Measurements from ENCODE around the gene C3orf52. TPM values are rescaled to one million over a fixed set of nuclear protein-coding genes. Genes with fewer than 3 reads are reported as not detected.
A peak's percentile ranks its signal among the peaks of the same experiment; 100 is the strongest.

Gene C3orf52
- total and polyA plus RNA-seq, 7 experiments from 2014 or later: 1.2 to 12.3 (median 1.9) TPM

- Histone ChIP-seq H3K4me1 (ENCODE audit: control insufficient read depth in 2 of 2, insufficient read depth in 2 of 2, low read length in 2 of 2) (peaks cover 8 to 14% of the 10 kb centered on the region in 2 donors), H3K27ac (ENCODE audit: low read depth, low read length) (no peak overlapping the region), H3K27me3 (ENCODE audit: control insufficient read depth in 2 of 2, insufficient read depth in 2 of 2, low read length in 2 of 2) (no peaks in the 10 kb centered on the region), H3K4me3 (ENCODE audit: low read length) (no peak overlapping the region), H3K9me3 (ENCODE audit: control insufficient read depth in 2 of 3, low read length in 3 of 3) (no peaks in the 10 kb centered on the region), H3K36me3 (ENCODE audit: control insufficient read depth in 2 of 3, insufficient read depth in 3 of 3, low read length in 3 of 3) (peaks cover 0 to 4% (median 0%) of the 10 kb centered on the region in 3 experiments)
- peaks cover 0 to 16% (median 0%) of the 10 kb centered on the region in 5 donors for H3K36me3 Mint-ChIP-seq
- H3K4me1 Mint-ChIP-seq: peaks cover 36 to 71% (median 47%) of the 10 kb centered on the region in 7 donors
- peak overlapping the region in 3 of 9 donors; percentile 16 to 49 (median 48) for H3K27ac Mint-ChIP-seq
- ATAC-seq (no peak), DNase-seq (no peak)
- peaks cover 0 to 19% (median 3%) of the 10 kb centered on the region in 5 donors for H3K27me3 Mint-ChIP-seq
- ChIA-PET POLR2A (interaction anchor here (0.6 kb wide), 1 partner anchor 326 kb away, joined by 3 read pairs; no protein-coding TSS in a partner anchor), CTCF (interaction anchor here (0.9 kb wide), 1 partner anchor 21 kb away, joined by 4 read pairs; no protein-coding TSS in a partner anchor)
- H3K9me3 Mint-ChIP-seq: no peaks in the 10 kb centered on the region
- no peak overlapping the region for H3K4me3 Mint-ChIP-seq
- intact Hi-C loops (cut with micrococcal nuclease): loop anchor here in 1 of 2 donors (2.0 to 10.0 kb wide), 3 partner anchors 13 to 1015 kb away; partner anchors contain the start of gene NECTIN3
Observed at GRCh38 chr3:112089956-112090886, 4.0 kb downstream of the C3orf52 start.

- ChIA-PET POLR2A (no interaction called here), CTCF (interaction anchor here (0.9 kb wide), 1 partner anchor 20 kb away, joined by 4 read pairs; no protein-coding TSS in a partner anchor)
- DNase-seq: no peak
- no peak overlapping the region for H3K27ac ChIP-seq (ENCODE audit: low read depth, low read length)
- peak overlapping the region in 2 of 9 donors; percentile 48 to 56 for H3K27ac Mint-ChIP-seq
- peaks cover 30 to 68% (median 43%) of the 10 kb centered on the region in 7 donors for H3K4me1 Mint-ChIP-seq
- ATAC-seq: no peak
- peaks cover 0 to 19% (median 3%) of the 10 kb centered on the region in 5 donors for H3K27me3 Mint-ChIP-seq
- H3K36me3 Mint-ChIP-seq: peaks cover 0 to 17% (median 0%) of the 10 kb centered on the region in 5 donors
- H3K4me3 ChIP-seq (ENCODE audit: low read length): no peak overlapping the region
- no peaks in the 10 kb centered on the region for H3K9me3 ChIP-seq (ENCODE audit: control insufficient read depth in 2 of 3, low read length in 3 of 3)
- peaks cover 0 to 4% (median 0%) of the 10 kb centered on the region in 3 experiments for H3K36me3 ChIP-seq (ENCODE audit: control insufficient read depth in 2 of 3, insufficient read depth in 3 of 3, low read length in 3 of 3)
- no peaks in the 10 kb centered on the region for H3K9me3 Mint-ChIP-seq
- peaks cover 4 to 14% of the 10 kb centered on the region in 2 donors for H3K4me1 ChIP-seq (ENCODE audit: control insufficient read depth in 2 of 2, insufficient read depth in 2 of 2, low read length in 2 of 2)
- no peak overlapping the region for H3K4me3 Mint-ChIP-seq
- intact Hi-C loops (cut with micrococcal nuclease): no loop called here
- H3K27me3 ChIP-seq (ENCODE audit: control insufficient read depth in 2 of 2, insufficient read depth in 2 of 2, low read length in 2 of 2): no peaks in the 10 kb centered on the region
Observed at GRCh38 chr3:112090887-112091586, 4.8 kb downstream of the C3orf52 start.

GRCh38 chr3:112092496-112093179 is 6.4 kb downstream of the C3orf52 start:
- no peak for ATAC-seq
- Mint-ChIP-seq H3K36me3 (peaks cover 0 to 19% (median 0%) of the 10 kb centered on the region in 5 donors), H3K27ac (peak overlapping the region in 2 of 9 donors; percentile 49 to 73), H3K4me1 (peaks cover 17 to 61% (median 28%) of the 10 kb centered on the region in 7 donors), H3K27me3 (peaks cover 0 to 14% (median 3%) of the 10 kb centered on the region in 5 donors), H3K9me3 (no peaks in the 10 kb centered on the region), H3K4me3 (peak overlapping the region in 6 of 10 donors; percentile 1 to 69 (median 5))
- DNase-seq: no peak
- H3K36me3 ChIP-seq (ENCODE audit: control insufficient read depth in 2 of 3, insufficient read depth in 3 of 3, low read length in 3 of 3): no peaks in the 10 kb centered on the region
- POLR2A ChIA-PET: interaction anchor here (0.6 to 0.8 kb wide), 2 partner anchors 20 to 255 kb away, joined by 4 to 5 read pairs; no protein-coding TSS in a partner anchor
- intact Hi-C loops (cut with micrococcal nuclease): no loop called here
- no peak overlapping the region for H3K27ac ChIP-seq (ENCODE audit: low read depth, low read length)
- no peaks in the 10 kb centered on the region for H3K27me3 ChIP-seq (ENCODE audit: control insufficient read depth in 2 of 2, insufficient read depth in 2 of 2, low read length in 2 of 2)
- H3K9me3 ChIP-seq (ENCODE audit: control insufficient read depth in 2 of 3, low read length in 3 of 3): no peaks in the 10 kb centered on the region
- H3K4me3 ChIP-seq (ENCODE audit: low read length): no peak overlapping the region
- CTCF ChIA-PET: interaction anchor here (0.6 kb wide), 1 partner anchor 29 kb away, joined by 3 read pairs; no protein-coding TSS in a partner anchor
- H3K4me1 ChIP-seq (ENCODE audit: control insufficient read depth in 2 of 2, insufficient read depth in 2 of 2, low read length in 2 of 2): peaks cover 0 to 8% of the 10 kb centered on the region in 2 donors

- ChIA-PET CTCF (interaction anchor here (0.6 to 1.8 kb wide), 3 partner anchors 9 to 28 kb away, joined by 3 to 4 read pairs (median 3); no protein-coding TSS in a partner anchor), POLR2A (no interaction called here)
- no peak for DNase-seq
- peaks cover 0 to 10% (median 3%) of the 10 kb centered on the region in 5 donors for H3K27me3 Mint-ChIP-seq
- Histone ChIP-seq H3K27me3 (ENCODE audit: control insufficient read depth in 2 of 2, insufficient read depth in 2 of 2, low read length in 2 of 2) (no peaks in the 10 kb centered on the region), H3K36me3 (ENCODE audit: control insufficient read depth in 2 of 3, insufficient read depth in 3 of 3, low read length in 3 of 3) (no peaks in the 10 kb centered on the region), H3K9me3 (ENCODE audit: control insufficient read depth in 2 of 3, low read length in 3 of 3) (no peaks in the 10 kb centered on the region), H3K27ac (ENCODE audit: low read depth, low read length) (no peak overlapping the region), H3K4me1 (ENCODE audit: control insufficient read depth in 2 of 2, insufficient read depth in 2 of 2, low read length in 2 of 2) (peaks cover 0 to 8% of the 10 kb centered on the region in 2 donors), H3K4me3 (ENCODE audit: low read length) (no peak overlapping the region)
- H3K4me3 Mint-ChIP-seq: peak overlapping the region in 4 of 10 donors; percentile 5 to 69 (median 26)
- peak overlapping the region in 3 of 9 donors; percentile 27 to 73 (median 49) for H3K27ac Mint-ChIP-seq
- peaks cover 0 to 23% (median 3%) of the 10 kb centered on the region in 5 donors for H3K36me3 Mint-ChIP-seq
- H3K4me1 Mint-ChIP-seq: peaks cover 15 to 61% (median 25%) of the 10 kb centered on the region in 7 donors
- H3K9me3 Mint-ChIP-seq: peaks cover 0 to 1% (median 0%) of the 10 kb centered on the region in 11 donors
- no peak for ATAC-seq
- intact Hi-C loops (cut with micrococcal nuclease): no loop called here
Observed at GRCh38 chr3:112093180-112093522, 7.0 kb downstream of the C3orf52 start.

GRCh38 chr3:112095731-112096130 is 9.5 kb downstream of the C3orf52 start:
- CTCF ChIA-PET: interaction anchor here (1.0 kb wide), 1 partner anchor 52 kb away, joined by 3 read pairs; no protein-coding TSS in a partner anchor
- Histone ChIP-seq H3K4me3 (ENCODE audit: low read length) (no peak overlapping the region), H3K4me1 (ENCODE audit: control insufficient read depth in 2 of 2, insufficient read depth in 2 of 2, low read length in 2 of 2) (peaks cover 0 to 8% of the 10 kb centered on the region in 2 donors), H3K27me3 (ENCODE audit: control insufficient read depth in 2 of 2, insufficient read depth in 2 of 2, low read length in 2 of 2) (no peaks in the 10 kb centered on the region), H3K27ac (ENCODE audit: low read depth, low read length) (no peak overlapping the region), H3K36me3 (ENCODE audit: control insufficient read depth in 2 of 3, insufficient read depth in 3 of 3, low read length in 3 of 3) (no peaks in the 10 kb centered on the region), H3K9me3 (ENCODE audit: control insufficient read depth in 2 of 3, low read length in 3 of 3) (no peaks in the 10 kb centered on the region)
- H3K27ac Mint-ChIP-seq: no peak overlapping the region
- peaks cover 15 to 44% (median 20%) of the 10 kb centered on the region in 7 donors for H3K4me1 Mint-ChIP-seq
- peaks cover 0 to 27% (median 5%) of the 10 kb centered on the region in 5 donors for H3K36me3 Mint-ChIP-seq
- ATAC-seq (no peak), DNase-seq (no peak)
- H3K4me3 Mint-ChIP-seq: no peak overlapping the region
- POLR2A ChIA-PET: no interaction called here
- intact Hi-C loops (cut with micrococcal nuclease): no loop called here
- H3K9me3 Mint-ChIP-seq: peaks cover 0 to 7% (median 0%) of the 10 kb centered on the region in 11 donors
- H3K27me3 Mint-ChIP-seq: peaks cover 0 to 5% (median 3%) of the 10 kb centered on the region in 5 donors

Data from naive thymus-derived CD4-positive, alpha-beta T cell (primary cell).